ENCODE results near the gene KANTR. TPM values are rescaled to one million over a fixed set of nuclear protein-coding genes. Genes with fewer than 3 reads are reported as not detected.

The KANTR gene, protein sequence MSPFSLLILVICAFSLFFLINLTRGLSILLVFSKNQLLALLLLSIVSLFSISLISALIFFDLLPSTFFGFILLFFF
- 1 to 10 TPM; 7.5 to 9.2 TPM for total RNA-seq

GRCh38 chrX:53093748-53094581, at the start of gene KANTR:
Gene KANTR (plus strand): TSS chrX:53094142. CDS start chrX:53124273, 30,131 bp downstream.
- H3K4me1 Mint-ChIP-seq (ENCODE audit: low read depth), result peaks cover 13% of the 10 kb centered on the region
- peak within 1 kb of the TSS; percentile 91 for H3K4me3 Mint-ChIP-seq
- peak; percentile 90 for DNase-seq
- no peaks in the 10 kb centered on the region for H3K9me3 Mint-ChIP-seq
- peak within 1 kb of the TSS; percentile 91 for H3K27ac Mint-ChIP-seq
- H3K36me3 Mint-ChIP-seq (ENCODE audit: low read depth), result no peaks in the 10 kb centered on the region
- CTCF ChIA-PET, result interaction anchor here (1.3 kb wide), 1 partner anchor 12 kb away, joined by 3 read pairs; the partner anchor contains the start of gene TSPYL2
- H3K27me3 Mint-ChIP-seq (ENCODE audit: low read depth), result no peaks in the 10 kb centered on the region
- intact Hi-C loops (cut with micrococcal nuclease), result loop anchor here (1.0 to 10.0 kb wide), 8 partner anchors 12 to 1713 kb away; partner anchors contain the start of genes KDM5C, MAGED2, RIBC1 and SMC1A

GRCh38 chrX:53044995-53045394, 48.9 kb upstream of the KANTR start:
- H3K4me1 Mint-ChIP-seq (ENCODE audit: low read depth), result peaks cover 3% of the 10 kb centered on the region
- H3K36me3 Mint-ChIP-seq (ENCODE audit: low read depth), result no peaks in the 10 kb centered on the region
- H3K9me3 Mint-ChIP-seq, result no peaks in the 10 kb centered on the region
- H3K27me3 Mint-ChIP-seq (ENCODE audit: low read depth), result peaks cover 5% of the 10 kb centered on the region
- no peak overlapping the region for H3K27ac Mint-ChIP-seq
- no peak for DNase-seq
- H3K4me3 Mint-ChIP-seq, result no peak overlapping the region
- intact Hi-C loops (cut with micrococcal nuclease), result no loop called here
- CTCF ChIA-PET, result no interaction called here

DNA sequence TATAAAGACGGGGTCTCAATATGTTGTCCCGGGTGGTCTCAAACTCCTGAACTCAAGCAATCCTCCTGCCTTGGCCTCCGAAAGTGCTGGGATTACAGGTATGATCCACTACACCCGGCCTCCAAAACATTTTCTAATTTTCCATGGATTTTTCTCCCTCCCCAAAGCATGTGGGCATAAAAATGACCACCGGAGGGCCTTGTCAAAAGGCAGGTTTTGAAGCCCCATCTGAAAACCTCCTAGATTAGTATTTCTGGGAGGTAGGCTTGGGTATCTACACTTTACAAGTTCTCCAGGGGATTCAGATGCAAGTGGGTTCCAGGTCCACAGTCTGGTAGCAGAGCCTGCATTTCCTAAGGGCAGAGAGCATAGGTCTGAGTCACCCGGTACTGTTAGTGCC, 46.7 kb upstream of the KANTR start:
- DNase-seq, result no peak
- CTCF ChIA-PET, result no interaction called here
- Mint-ChIP-seq H3K36me3 (ENCODE audit: low read depth) (no peaks in the 10 kb centered on the region), H3K4me3 (no peak overlapping the region), H3K4me1 (ENCODE audit: low read depth) (peaks cover 3% of the 10 kb centered on the region), H3K9me3 (no peaks in the 10 kb centered on the region), H3K27me3 (ENCODE audit: low read depth) (peaks cover 5% of the 10 kb centered on the region), H3K27ac (no peak overlapping the region)
- intact Hi-C loops (cut with micrococcal nuclease), result no loop called here

- no peak for DNase-seq
- Mint-ChIP-seq H3K27me3 (ENCODE audit: low read depth) (peaks cover 5% of the 10 kb centered on the region), H3K9me3 (no peaks in the 10 kb centered on the region), H3K36me3 (ENCODE audit: low read depth) (no peaks in the 10 kb centered on the region), H3K4me1 (ENCODE audit: low read depth) (peaks cover 3% of the 10 kb centered on the region), H3K4me3 (no peak within 1 kb of the TSS), H3K27ac (no peak within 1 kb of the TSS)
- CTCF ChIA-PET, result no interaction called here
- intact Hi-C loops (cut with micrococcal nuclease), result no loop called here
Observed at GRCh38 chrX:53048169-53049126, 45.5 kb upstream of the KANTR start, which contains the start of gene GPR173. Gene GPR173 (plus strand): TSS chrX:53048789. CDS start chrX:53076622, 27,833 bp downstream.

DNA sequence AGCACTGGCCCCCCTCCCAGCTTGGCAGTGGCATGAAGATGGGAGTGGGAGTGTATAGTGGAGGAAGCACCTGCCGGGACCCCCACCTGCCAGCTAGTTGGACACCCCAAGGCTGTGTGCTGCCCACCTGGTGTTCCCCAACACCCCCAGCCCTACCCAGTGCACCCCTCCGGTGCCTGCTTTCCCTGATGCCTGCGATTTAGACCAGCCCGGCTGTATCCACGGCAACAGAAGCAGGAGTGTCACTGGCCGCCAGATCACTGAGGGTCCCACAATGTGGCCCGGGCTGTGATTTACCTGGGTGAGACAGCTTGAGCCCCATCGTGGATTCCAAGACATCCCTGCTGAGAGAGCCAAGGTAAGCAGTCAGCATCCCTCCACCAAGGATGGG, 44.8 kb upstream of the KANTR start:
- no peaks in the 10 kb centered on the region for H3K9me3 Mint-ChIP-seq
- no peak for DNase-seq
- CTCF ChIA-PET, result no interaction called here
- H3K27me3 Mint-ChIP-seq (ENCODE audit: low read depth), result peaks cover 5% of the 10 kb centered on the region
- peaks cover 3% of the 10 kb centered on the region for H3K4me1 Mint-ChIP-seq (ENCODE audit: low read depth)
- H3K27ac Mint-ChIP-seq, result no peak overlapping the region
- H3K36me3 Mint-ChIP-seq (ENCODE audit: low read depth), result no peaks in the 10 kb centered on the region
- H3K4me3 Mint-ChIP-seq, result no peak overlapping the region
- intact Hi-C loops (cut with micrococcal nuclease), result no loop called here

GRCh38 chrX:53050841-53051240, 43.1 kb upstream of the KANTR start:
- intact Hi-C loops (cut with micrococcal nuclease), result no loop called here
- CTCF ChIA-PET, result no interaction called here
- Mint-ChIP-seq H3K27ac (no peak overlapping the region), H3K27me3 (ENCODE audit: low read depth) (peaks cover 5% of the 10 kb centered on the region), H3K4me1 (ENCODE audit: low read depth) (peaks cover 3% of the 10 kb centered on the region), H3K36me3 (ENCODE audit: low read depth) (no peaks in the 10 kb centered on the region), H3K9me3 (no peaks in the 10 kb centered on the region), H3K4me3 (no peak overlapping the region)
- DNase-seq, result no peak

DNA sequence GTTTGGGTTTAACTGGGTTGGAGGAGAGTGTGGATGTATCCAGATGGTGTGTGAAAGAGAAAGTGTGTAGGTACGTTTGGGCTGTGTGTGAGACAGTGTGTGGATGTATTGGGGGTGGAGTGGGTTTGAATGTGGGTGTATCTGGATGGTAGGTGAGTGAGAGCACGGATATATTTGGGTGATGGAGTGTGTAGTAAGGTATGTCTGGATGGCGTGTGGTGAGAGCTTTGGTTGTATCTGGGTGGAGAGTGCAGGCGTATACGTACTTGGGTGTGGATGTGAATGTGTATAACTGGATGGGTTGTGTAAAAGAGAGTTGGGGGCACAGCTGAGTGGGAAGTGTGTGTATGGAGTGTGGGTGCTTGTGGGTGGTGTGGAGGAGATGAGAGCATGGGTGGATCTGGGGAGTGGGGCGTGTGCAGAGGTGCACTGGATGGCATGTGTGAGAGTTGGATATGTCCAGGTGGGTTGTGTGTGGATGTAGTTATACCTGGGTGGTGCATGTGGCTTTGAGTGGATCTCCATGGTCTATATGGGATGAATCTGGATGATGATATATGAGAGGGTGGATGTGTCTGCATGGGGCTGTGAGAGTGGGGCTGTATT, 38.6 kb upstream of the KANTR start:
- Mint-ChIP-seq H3K4me3 (no peak overlapping the region), H3K4me1 (ENCODE audit: low read depth) (no peaks in the 10 kb centered on the region), H3K27ac (no peak overlapping the region), H3K27me3 (ENCODE audit: low read depth) (no peaks in the 10 kb centered on the region), H3K36me3 (ENCODE audit: low read depth) (no peaks in the 10 kb centered on the region), H3K9me3 (no peaks in the 10 kb centered on the region)
- CTCF ChIA-PET, result no interaction called here
- no peak for DNase-seq
- intact Hi-C loops (cut with micrococcal nuclease), result no loop called here

DNA sequence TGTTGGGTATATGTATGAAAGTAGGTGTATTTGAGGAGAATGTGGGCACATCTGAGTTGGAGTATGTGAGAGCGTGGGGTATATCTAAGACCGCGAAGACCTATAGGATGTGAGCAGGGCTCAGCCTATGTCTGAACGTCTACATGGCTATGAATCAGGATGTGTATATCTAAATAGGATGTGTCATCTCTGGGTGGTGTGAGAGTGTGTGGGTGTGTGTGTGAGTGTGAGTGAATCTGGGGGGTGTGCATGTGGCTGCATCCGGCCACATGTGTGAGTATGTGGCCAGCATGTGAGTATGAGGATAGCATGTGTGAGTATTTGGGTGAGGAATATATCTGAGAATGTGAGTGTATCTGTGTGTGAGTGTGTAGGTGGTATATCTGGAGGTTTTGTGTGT, 37.6 kb upstream of the KANTR start:
- H3K27ac Mint-ChIP-seq, result no peak overlapping the region
- H3K9me3 Mint-ChIP-seq, result no peaks in the 10 kb centered on the region
- no peaks in the 10 kb centered on the region for H3K27me3 Mint-ChIP-seq (ENCODE audit: low read depth)
- H3K4me1 Mint-ChIP-seq (ENCODE audit: low read depth), result no peaks in the 10 kb centered on the region
- intact Hi-C loops (cut with micrococcal nuclease), result no loop called here
- H3K4me3 Mint-ChIP-seq, result no peak overlapping the region
- H3K36me3 Mint-ChIP-seq (ENCODE audit: low read depth), result no peaks in the 10 kb centered on the region
- no peak for DNase-seq
- CTCF ChIA-PET, result no interaction called here

GRCh38 chrX:53065104-53065503, 28.8 kb upstream of the KANTR start:
- no peak overlapping the region for H3K27ac Mint-ChIP-seq
- no peaks in the 10 kb centered on the region for H3K27me3 Mint-ChIP-seq (ENCODE audit: low read depth)
- intact Hi-C loops (cut with micrococcal nuclease), result no loop called here
- CTCF ChIA-PET, result no interaction called here
- no peaks in the 10 kb centered on the region for H3K36me3 Mint-ChIP-seq (ENCODE audit: low read depth)
- no peaks in the 10 kb centered on the region for H3K4me1 Mint-ChIP-seq (ENCODE audit: low read depth)
- no peak for DNase-seq
- H3K4me3 Mint-ChIP-seq, result no peak overlapping the region
- no peaks in the 10 kb centered on the region for H3K9me3 Mint-ChIP-seq

- intact Hi-C loops (cut with micrococcal nuclease), result loop anchor here (1.0 kb wide), 2 partner anchors 18 to 22 kb away; no protein-coding TSS in a partner anchor
- CTCF ChIA-PET, result interaction anchor here (0.7 to 5.8 kb wide), 4 partner anchors 11 to 149 kb away, joined by 3 to 30 read pairs (median 6); no protein-coding TSS in a partner anchor
- no peaks in the 10 kb centered on the region for H3K36me3 Mint-ChIP-seq (ENCODE audit: low read depth)
- peaks cover 12% of the 10 kb centered on the region for H3K4me1 Mint-ChIP-seq (ENCODE audit: low read depth)
- no peak for DNase-seq
- no peak overlapping the region for H3K27ac Mint-ChIP-seq
- no peaks in the 10 kb centered on the region for H3K9me3 Mint-ChIP-seq
- no peaks in the 10 kb centered on the region for H3K27me3 Mint-ChIP-seq (ENCODE audit: low read depth)
- no peak overlapping the region for H3K4me3 Mint-ChIP-seq
Observed at GRCh38 chrX:53071064-53071463, 22.9 kb upstream of the KANTR start.

GRCh38 chrX:53071604-53072417, 22.1 kb upstream of the KANTR start:
- H3K27me3 Mint-ChIP-seq (ENCODE audit: low read depth), result no peaks in the 10 kb centered on the region
- intact Hi-C loops (cut with micrococcal nuclease), result loop anchor here (1.0 kb wide), 2 partner anchors 17 to 21 kb away; no protein-coding TSS in a partner anchor
- peak overlapping the region; percentile 85 for H3K4me3 Mint-ChIP-seq
- H3K36me3 Mint-ChIP-seq (ENCODE audit: low read depth), result no peaks in the 10 kb centered on the region
- H3K27ac Mint-ChIP-seq, result peak overlapping the region; percentile 90
- peaks cover 12% of the 10 kb centered on the region for H3K4me1 Mint-ChIP-seq (ENCODE audit: low read depth)
- no peaks in the 10 kb centered on the region for H3K9me3 Mint-ChIP-seq
- peak; percentile 72 for DNase-seq
- CTCF ChIA-PET, result interaction anchor here (0.8 to 5.8 kb wide), 8 partner anchors 9 to 154 kb away, joined by 3 to 30 read pairs (median 6); partner anchors contain the start of gene TSPYL2

Data from activated naive CD4-positive, alpha-beta T cell treated with anti-CD3 and anti-CD28 coated beads for 36 hours (primary cell).